Measurements from ENCODE around the gene CDCP1. TPM values are rescaled to one million over a fixed set of nuclear protein-coding genes. Genes with fewer than 3 reads are reported as not detected.
A peak's percentile ranks its signal among the peaks of the same experiment; 100 is the strongest.

Gene CDCP1
- polyA plus RNA-seq, 3 donors = 0.42 to 1.3 (median 0.52) TPM

- no peak overlapping the region for H3K4me2 ChIP-seq (replicated peaks; ENCODE audit: extremely low read depth, low read length, poor library complexity, severe bottlenecking)
- H3K4me1 ChIP-seq (ENCODE audit: control insufficient read depth in 1 of 2, insufficient read depth in 2 of 2, low read length in 2 of 2) = peaks cover 21 to 42% of the 10 kb centered on the region in 2 donors
- no peaks in the 10 kb centered on the region for H3K27me3 ChIP-seq (ENCODE audit: control insufficient read depth in 2 of 2, insufficient read depth in 2 of 2, low read length in 2 of 2)
- 17% methylated on average over 1 of the region's 4 CpGs for WGBS (ENCODE audit: insufficient coverage)
- H3K27ac Mint-ChIP-seq = peak overlapping the region in 6 of 7 donors; percentile 11 to 80 (median 70)
- no peak overlapping the region for H3K4me3 ChIP-seq (replicated peaks in 1 of 3; ENCODE audit: low read depth in 2 of 3, low read length in 3 of 3)
- peak overlapping the region in 1 of 2 donors; percentile 17 for H3K27ac ChIP-seq (ENCODE audit: low read depth in 1 of 2, low read length in 2 of 2)
- no peak overlapping the region for H3K9ac ChIP-seq (ENCODE audit: insufficient read depth, low read length, poor library complexity, severe bottlenecking)
- intact Hi-C loops (cut with micrococcal nuclease) = loop anchor here (5.0 to 10.0 kb wide), 3 partner anchors 46 to 71 kb away; no protein-coding TSS in a partner anchor
- peaks cover under 1 to 2% (median 2%) of the 10 kb centered on the region in 3 donors for H3K27me3 Mint-ChIP-seq (ENCODE audit: low read depth in 3 of 3)
- no peaks in the 10 kb centered on the region for H3K79me2 ChIP-seq (ENCODE audit: insufficient read depth, low read length)
- TF ChIP-seq CTCF (IDR thresholded peaks at IDR 0.05) = no peak
- H3K9me3 ChIP-seq (replicated peaks in 1 of 2; ENCODE audit: control insufficient read depth in 1 of 2, insufficient read depth in 1 of 2, low read length in 2 of 2) = no peaks in the 10 kb centered on the region
- H3K36me3 Mint-ChIP-seq = peaks cover 0 to 6% of the 10 kb centered on the region in 2 donors
- H3K36me3 ChIP-seq (replicated peaks in 1 of 2; ENCODE audit: control insufficient read depth in 1 of 2, insufficient read depth in 2 of 2, low read length in 2 of 2) = no peaks in the 10 kb centered on the region
- peak in 1 of 3 donors; percentile 11 for DNase-seq
- H3K9me3 Mint-ChIP-seq = peaks cover 0 to 8% (median 0%) of the 10 kb centered on the region in 7 donors
- H3K4me3 Mint-ChIP-seq = peak overlapping the region in 1 of 2 donors; percentile 44
- H3K4me1 Mint-ChIP-seq = peaks cover 51% of the 10 kb centered on the region
- peak overlapping the region; percentile 26 for H2AFZ ChIP-seq (ENCODE audit: insufficient read depth, low read depth, low read length, poor library complexity, severe bottlenecking)
- H4K20me1 ChIP-seq (ENCODE audit: insufficient read depth, low read length) = no peaks in the 10 kb centered on the region
Measured at GRCh38 chr3:45112939-45113338, 33.2 kb downstream of the CDCP1 start.

GRCh38 chr3:45110509-45110833 is 35.7 kb downstream of the CDCP1 start:
- Histone ChIP-seq H3K27me3 (ENCODE audit: control insufficient read depth in 2 of 2, insufficient read depth in 2 of 2, low read length in 2 of 2) (no peaks in the 10 kb centered on the region), H2AFZ (ENCODE audit: insufficient read depth, low read depth, low read length, poor library complexity, severe bottlenecking) (peak overlapping the region; percentile 65), H3K9ac (ENCODE audit: insufficient read depth, low read length, poor library complexity, severe bottlenecking) (peak overlapping the region; percentile 71), H3K4me2 (replicated peaks; ENCODE audit: extremely low read depth, low read length, poor library complexity, severe bottlenecking) (peak overlapping the region; percentile 66), H3K4me3 (replicated peaks in 1 of 3; ENCODE audit: low read depth in 2 of 3, low read length in 3 of 3) (peak overlapping the region; percentile 31 to 68 (median 35)), H4K20me1 (ENCODE audit: insufficient read depth, low read length) (no peaks in the 10 kb centered on the region), H3K4me1 (ENCODE audit: control insufficient read depth in 1 of 2, insufficient read depth in 2 of 2, low read length in 2 of 2) (peaks cover 21 to 47% of the 10 kb centered on the region in 2 donors), H3K27ac (ENCODE audit: low read depth in 1 of 2, low read length in 2 of 2) (peak overlapping the region; percentile 87 to 98), H3K36me3 (replicated peaks in 1 of 2; ENCODE audit: control insufficient read depth in 1 of 2, insufficient read depth in 2 of 2, low read length in 2 of 2) (no peaks in the 10 kb centered on the region), H3K9me3 (replicated peaks in 1 of 2; ENCODE audit: control insufficient read depth in 1 of 2, insufficient read depth in 1 of 2, low read length in 2 of 2) (no peaks in the 10 kb centered on the region), H3K79me2 (ENCODE audit: insufficient read depth, low read length) (no peaks in the 10 kb centered on the region)
- Mint-ChIP-seq H3K27ac (peak overlapping the region; percentile 96 to 99 (median 99)), H3K36me3 (peaks cover 0 to 6% of the 10 kb centered on the region in 2 donors), H3K4me3 (peak overlapping the region; percentile 73 to 86), H3K9me3 (peaks cover 0 to 5% (median 0%) of the 10 kb centered on the region in 7 donors), H3K27me3 (ENCODE audit: low read depth in 3 of 3) (peaks cover 2% of the 10 kb centered on the region in 3 donors), H3K4me1 (peaks cover 61% of the 10 kb centered on the region)
- 42% methylated on average over 2 of the region's 10 CpGs for WGBS (ENCODE audit: insufficient coverage)
- DNase-seq = no peak
- intact Hi-C loops (cut with micrococcal nuclease) = loop anchor here (5.0 to 10.0 kb wide), 3 partner anchors 43 to 68 kb away; no protein-coding TSS in a partner anchor
- TF ChIP-seq CTCF (IDR thresholded peaks at IDR 0.05) = no peak
